ENCODE results near the gene TSPAN18. TPM values are rescaled to one million over a fixed set of nuclear protein-coding genes. Genes with fewer than 3 reads are reported as not detected.

TSPAN18 gene
- total RNA-seq, 1 donor from 2014 or later: 31.7 TPM

DNA sequence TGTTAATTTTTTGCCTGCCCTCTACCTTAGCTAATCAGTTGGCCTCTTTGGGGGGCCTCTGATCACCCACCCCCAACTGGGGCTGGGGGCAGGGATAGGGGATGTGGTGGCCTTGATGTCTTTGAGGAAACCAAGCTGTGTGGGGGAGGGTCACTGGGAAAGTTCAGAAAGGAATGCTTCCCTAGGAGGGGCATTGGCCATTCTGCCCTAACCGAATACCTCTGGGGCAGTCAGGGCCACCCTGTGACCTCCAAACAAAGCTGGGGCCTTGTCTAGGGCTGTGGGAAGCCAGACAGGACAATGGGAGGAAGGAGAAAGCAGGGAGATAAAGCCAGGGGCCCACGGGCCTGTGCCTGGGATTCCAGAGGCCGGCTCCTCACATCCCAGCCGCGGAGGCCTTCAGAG is 97.5 kb downstream of the TSPAN18 start:
- no peak for FAIRE-seq
- H3K9me3 Mint-ChIP-seq (ENCODE audit: unreplicated experiment): peaks cover 4% of the 10 kb centered on the region

DNA sequence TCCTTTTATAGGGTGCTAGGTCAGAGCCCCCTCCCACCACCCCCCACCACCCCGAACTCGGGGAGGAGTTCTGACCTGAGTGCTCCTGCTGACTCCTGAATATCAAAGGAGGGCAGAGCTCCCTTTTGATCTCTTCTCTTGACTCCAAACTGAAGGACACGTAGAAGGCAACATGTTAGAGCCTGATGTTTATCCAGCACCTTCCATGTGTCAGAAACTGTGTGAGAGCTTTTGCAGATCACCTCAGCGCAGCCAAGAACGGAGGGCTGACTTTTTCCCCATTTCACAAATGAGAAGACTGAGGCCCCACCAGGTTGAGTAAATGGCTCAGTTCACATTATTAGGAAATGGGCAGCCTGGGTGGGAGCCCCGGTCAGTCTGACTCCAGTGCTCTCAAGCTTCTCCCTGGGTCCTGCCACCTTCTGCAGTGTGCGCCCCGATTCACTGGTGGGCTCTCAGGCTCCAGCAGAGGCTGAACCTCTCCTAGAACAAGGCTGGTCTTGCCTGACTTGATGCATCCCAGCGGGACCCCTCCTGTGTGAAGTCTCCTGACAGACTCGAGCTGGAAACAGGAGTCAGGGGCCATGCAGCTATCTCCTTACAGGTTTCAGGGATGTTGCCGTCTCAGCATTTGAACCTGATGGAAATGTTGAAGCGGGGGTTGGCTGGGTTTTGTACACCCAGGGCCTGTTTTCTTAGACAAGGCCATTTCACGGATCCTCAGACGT is 98.5 kb downstream of the TSPAN18 start:
- Mint-ChIP-seq H3K27me3 (ENCODE audit: low read depth, unreplicated experiment) (peaks cover 27% of the 10 kb centered on the region), H3K4me1 (ENCODE audit: low read depth, unreplicated experiment) (peaks cover 19% of the 10 kb centered on the region), H3K9me3 (ENCODE audit: unreplicated experiment) (peaks cover 4% of the 10 kb centered on the region), H3K36me3 (ENCODE audit: low read depth, unreplicated experiment) (peaks cover 3% of the 10 kb centered on the region), H3K4me3 (ENCODE audit: unreplicated experiment) (no peak overlapping the region), H3K27ac (ENCODE audit: unreplicated experiment) (no peak overlapping the region)
- no peaks in the 10 kb centered on the region for H3K79me2 ChIP-seq (ENCODE audit: insufficient read depth, low read length)
- H4K20me1 ChIP-seq (ENCODE audit: insufficient read depth, low read length): no peaks in the 10 kb centered on the region
- H3K27ac ChIP-seq (ENCODE audit: low read depth, low read length): no peak overlapping the region
- no peak overlapping the region for H3K9ac ChIP-seq (ENCODE audit: low read length)
- FAIRE-seq (no peak), DNase-seq (ENCODE audit: low read depth) (no peak)
- no peak overlapping the region for H3K4me2 ChIP-seq (ENCODE audit: low read length)
- H3K36me3 ChIP-seq (ENCODE audit: insufficient read depth, low read length): no peaks in the 10 kb centered on the region
- H3K4me1 ChIP-seq (ENCODE audit: insufficient read depth, low read length): no peaks in the 10 kb centered on the region
- H3K27me3 ChIP-seq (ENCODE audit: insufficient read depth, low read length): peaks cover 11% of the 10 kb centered on the region
- H3K4me3 ChIP-seq (ENCODE audit: insufficient read depth, low read depth, low read length): no peak overlapping the region
- no peak overlapping the region for H2AFZ ChIP-seq (ENCODE audit: low read depth, low read length)
- peaks cover 2% of the 10 kb centered on the region for H3K9me3 ChIP-seq (ENCODE audit: insufficient read depth, low read depth, low read length)
- TF ChIP-seq EZH2 (IDR thresholded peaks at IDR 0.05; ENCODE audit: insufficient read depth, low read length): no peak
- TF ChIP-seq, protein P1, sequence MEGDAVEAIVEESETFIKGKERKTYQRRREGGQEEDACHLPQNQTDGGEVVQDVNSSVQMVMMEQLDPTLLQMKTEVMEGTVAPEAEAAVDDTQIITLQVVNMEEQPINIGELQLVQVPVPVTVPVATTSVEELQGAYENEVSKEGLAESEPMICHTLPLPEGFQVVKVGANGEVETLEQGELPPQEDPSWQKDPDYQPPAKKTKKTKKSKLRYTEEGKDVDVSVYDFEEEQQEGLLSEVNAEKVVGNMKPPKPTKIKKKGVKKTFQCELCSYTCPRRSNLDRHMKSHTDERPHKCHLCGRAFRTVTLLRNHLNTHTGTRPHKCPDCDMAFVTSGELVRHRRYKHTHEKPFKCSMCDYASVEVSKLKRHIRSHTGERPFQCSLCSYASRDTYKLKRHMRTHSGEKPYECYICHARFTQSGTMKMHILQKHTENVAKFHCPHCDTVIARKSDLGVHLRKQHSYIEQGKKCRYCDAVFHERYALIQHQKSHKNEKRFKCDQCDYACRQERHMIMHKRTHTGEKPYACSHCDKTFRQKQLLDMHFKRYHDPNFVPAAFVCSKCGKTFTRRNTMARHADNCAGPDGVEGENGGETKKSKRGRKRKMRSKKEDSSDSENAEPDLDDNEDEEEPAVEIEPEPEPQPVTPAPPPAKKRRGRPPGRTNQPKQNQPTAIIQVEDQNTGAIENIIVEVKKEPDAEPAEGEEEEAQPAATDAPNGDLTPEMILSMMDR (IDR thresholded peaks at IDR 0.05; ENCODE audit: insufficient read depth, low read depth, low read length): no peak

More for the DNA sequence above, 97.5 kb downstream of the TSPAN18 start:
- no peak overlapping the region for H3K9ac ChIP-seq (ENCODE audit: low read length)
- no peak for TF ChIP-seq EZH2 (IDR thresholded peaks at IDR 0.05; ENCODE audit: insufficient read depth, low read length)
- TF ChIP-seq, protein P1 (IDR thresholded peaks at IDR 0.05; ENCODE audit: insufficient read depth, low read depth, low read length): no peak
- H3K4me2 ChIP-seq (ENCODE audit: low read length): no peak overlapping the region
- no peak overlapping the region for H3K27ac ChIP-seq (ENCODE audit: low read depth, low read length)
- peak overlapping the region; percentile 76 for H3K27ac Mint-ChIP-seq (ENCODE audit: unreplicated experiment)
- H3K36me3 Mint-ChIP-seq (ENCODE audit: low read depth, unreplicated experiment): peaks cover 4% of the 10 kb centered on the region
- H3K9me3 ChIP-seq (ENCODE audit: insufficient read depth, low read depth, low read length): peaks cover 2% of the 10 kb centered on the region
- peaks cover 11% of the 10 kb centered on the region for H3K27me3 ChIP-seq (ENCODE audit: insufficient read depth, low read length)
- no peak for DNase-seq (ENCODE audit: low read depth)
- H3K4me1 ChIP-seq (ENCODE audit: insufficient read depth, low read length): no peaks in the 10 kb centered on the region
- no peak overlapping the region for H2AFZ ChIP-seq (ENCODE audit: low read depth, low read length)
- H4K20me1 ChIP-seq (ENCODE audit: insufficient read depth, low read length): no peaks in the 10 kb centered on the region
- no peak overlapping the region for H3K4me3 ChIP-seq (ENCODE audit: insufficient read depth, low read depth, low read length)
- H3K4me3 Mint-ChIP-seq (ENCODE audit: unreplicated experiment): no peak overlapping the region
- no peaks in the 10 kb centered on the region for H3K36me3 ChIP-seq (ENCODE audit: insufficient read depth, low read length)
- H3K4me1 Mint-ChIP-seq (ENCODE audit: low read depth, unreplicated experiment): peaks cover 12% of the 10 kb centered on the region
- H3K79me2 ChIP-seq (ENCODE audit: insufficient read depth, low read length): no peaks in the 10 kb centered on the region
- peaks cover 32% of the 10 kb centered on the region for H3K27me3 Mint-ChIP-seq (ENCODE audit: low read depth, unreplicated experiment)
